Astrocyte of the cerebellum (primary cell): ENCODE results near the gene CLN3.
"Not testable (repeated sequence)": the region's sequence is repeated elsewhere in the genome, so short reads cannot be mapped to it uniquely, and the experiment has no call there.

Source experiments
- DNase-seq: peaks from one replicate; pipeline ENCODE4 v3.0.0-alpha.2; 2011; ENCODE audit warnings: low read depth
- H3K4me3 ChIP-seq: 2 replicates; pipeline ENCODE4 v1.5.1; 2011; ENCODE audit warnings: mild to moderate bottlenecking, low read depth, low read length, moderate library complexity
- in situ Hi-C: cut with HindIII; loops from 2 replicates; pipeline ENCODE4 v1.10.0; 2017; ENCODE audit warnings: low sequenced_read_pairs
- TF ChIP-seq, protein P1 (sequence below): IDR thresholded peaks from 2 replicates; pipeline ENCODE4 v1.5.1; 2012; ENCODE audit warnings: low read length, low read depth, moderate library complexity, mild to moderate bottlenecking; ENCODE audit errors: missing control alignments

The CLN3 gene

GRCh38 chr16:28503470-28504259 lies 11.8 kb upstream of the CLN3 start:
- TF ChIP-seq, protein P1, sequence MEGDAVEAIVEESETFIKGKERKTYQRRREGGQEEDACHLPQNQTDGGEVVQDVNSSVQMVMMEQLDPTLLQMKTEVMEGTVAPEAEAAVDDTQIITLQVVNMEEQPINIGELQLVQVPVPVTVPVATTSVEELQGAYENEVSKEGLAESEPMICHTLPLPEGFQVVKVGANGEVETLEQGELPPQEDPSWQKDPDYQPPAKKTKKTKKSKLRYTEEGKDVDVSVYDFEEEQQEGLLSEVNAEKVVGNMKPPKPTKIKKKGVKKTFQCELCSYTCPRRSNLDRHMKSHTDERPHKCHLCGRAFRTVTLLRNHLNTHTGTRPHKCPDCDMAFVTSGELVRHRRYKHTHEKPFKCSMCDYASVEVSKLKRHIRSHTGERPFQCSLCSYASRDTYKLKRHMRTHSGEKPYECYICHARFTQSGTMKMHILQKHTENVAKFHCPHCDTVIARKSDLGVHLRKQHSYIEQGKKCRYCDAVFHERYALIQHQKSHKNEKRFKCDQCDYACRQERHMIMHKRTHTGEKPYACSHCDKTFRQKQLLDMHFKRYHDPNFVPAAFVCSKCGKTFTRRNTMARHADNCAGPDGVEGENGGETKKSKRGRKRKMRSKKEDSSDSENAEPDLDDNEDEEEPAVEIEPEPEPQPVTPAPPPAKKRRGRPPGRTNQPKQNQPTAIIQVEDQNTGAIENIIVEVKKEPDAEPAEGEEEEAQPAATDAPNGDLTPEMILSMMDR, result no peak
- no peak overlapping the region for H3K4me3 ChIP-seq
- DNase-seq, result no peak
- in situ Hi-C loops, result no loop called here

- in situ Hi-C loops, result no loop called here
- H3K4me3 ChIP-seq, result no peak overlapping the region
- TF ChIP-seq, protein P1, result no peak
- no peak for DNase-seq
Observed at GRCh38 chr16:28502290-28502689, 10.4 kb upstream of the CLN3 start.

- TF ChIP-seq, protein P1, result no peak
- no peak for DNase-seq
- in situ Hi-C loops, result no loop called here
- no peak overlapping the region for H3K4me3 ChIP-seq
Observed at GRCh38 chr16:28501258-28502232, 9.7 kb upstream of the CLN3 start.

- in situ Hi-C loops, H3K4me3 ChIP-seq, DNase-seq: not testable (repeated sequence)
Observed at GRCh38 chr16:28500476-28501180, 8.8 kb upstream of the CLN3 start.

- DNase-seq, result no peak
- TF ChIP-seq, protein P1, result no peak
- in situ Hi-C loops, result no loop called here
- no peak overlapping the region for H3K4me3 ChIP-seq
Observed at GRCh38 chr16:28499854-28500253, 8.0 kb upstream of the CLN3 start.

DNA sequence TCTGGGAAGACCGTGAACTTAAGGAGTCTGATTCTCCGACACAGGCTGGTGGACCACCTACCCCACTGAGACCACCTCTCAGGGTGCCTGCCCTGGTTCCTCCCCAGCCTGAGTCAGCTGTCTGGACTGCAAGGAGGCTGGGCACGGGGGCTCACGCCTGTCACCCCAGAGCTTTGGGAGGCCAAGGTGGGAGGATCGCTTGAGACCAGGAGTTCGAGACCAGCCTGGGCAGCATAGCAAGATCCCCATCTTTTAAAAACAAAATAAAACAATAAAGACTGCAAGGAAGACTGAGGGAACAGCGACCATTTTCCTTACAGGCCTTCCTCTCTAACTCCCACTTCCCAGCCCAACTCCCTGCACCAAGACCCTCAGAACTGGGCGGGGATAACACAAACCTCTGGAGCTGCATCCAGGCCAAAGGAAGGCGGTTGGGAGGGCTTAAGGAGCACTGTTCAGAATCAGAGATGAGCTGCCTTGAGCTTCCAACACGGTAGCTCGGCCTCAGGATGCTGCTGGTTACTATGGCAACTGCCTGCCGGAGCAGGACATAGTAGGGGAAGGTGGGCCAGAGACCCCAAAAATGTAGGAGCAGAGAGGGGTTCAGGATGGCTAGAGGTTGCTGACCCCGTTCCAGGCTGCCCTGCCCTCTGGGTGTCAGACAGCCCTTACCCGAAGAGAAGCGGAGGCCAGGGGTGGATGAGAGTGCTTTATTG lies 7.0 kb upstream of the CLN3 start:
- in situ Hi-C loops, result no loop called here
- DNase-seq, result no peak
- TF ChIP-seq, protein P1, result no peak

More for the DNA sequence above, 7.0 kb upstream of the CLN3 start:
- no peak overlapping the region for H3K4me3 ChIP-seq
